Fibroblast of skin of abdomen (primary cell): ENCODE results near the gene VWC2L.

Experiments
- DNase-seq: peaks from one replicate; pipeline ENCODE4 v3.0.0-alpha.2; 2013

The VWC2L gene

DNA sequence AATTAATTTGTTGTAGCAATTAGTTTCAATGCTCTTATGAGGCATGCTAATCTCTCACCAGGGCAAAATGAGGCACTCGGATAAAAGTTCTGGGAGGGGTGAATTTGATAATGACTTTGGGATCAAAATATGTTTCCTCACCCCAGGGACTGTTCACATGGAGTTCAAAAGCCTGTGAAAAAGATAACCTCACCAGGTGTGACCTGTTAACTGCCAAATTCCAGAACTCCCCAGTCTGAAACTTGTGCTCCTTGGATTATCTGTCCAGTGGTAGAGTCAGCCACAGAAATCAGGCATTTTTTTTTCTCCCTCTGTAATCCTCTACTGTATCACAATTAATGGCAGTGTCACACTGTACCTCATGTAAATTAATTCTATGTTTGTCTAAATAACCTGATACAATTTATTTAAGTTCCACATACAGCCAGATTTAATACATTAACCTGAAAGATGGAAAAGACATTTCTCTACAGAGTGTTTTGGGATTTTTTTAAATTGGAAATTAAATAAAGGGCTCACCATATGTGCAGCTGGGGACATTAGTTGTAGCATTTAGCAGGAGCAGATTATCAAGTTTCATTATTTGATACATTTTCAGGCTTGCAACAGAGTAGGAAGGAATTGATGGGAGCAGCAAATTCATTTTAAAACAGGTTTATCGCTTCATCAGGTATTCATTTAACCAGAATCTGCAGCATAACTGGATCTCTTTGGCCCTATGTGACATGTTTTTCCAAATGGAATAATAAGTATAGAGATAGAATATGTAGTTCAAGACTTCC, 191.2 kb downstream of the VWC2L start:
- DNase-seq, result no peak

DNA sequence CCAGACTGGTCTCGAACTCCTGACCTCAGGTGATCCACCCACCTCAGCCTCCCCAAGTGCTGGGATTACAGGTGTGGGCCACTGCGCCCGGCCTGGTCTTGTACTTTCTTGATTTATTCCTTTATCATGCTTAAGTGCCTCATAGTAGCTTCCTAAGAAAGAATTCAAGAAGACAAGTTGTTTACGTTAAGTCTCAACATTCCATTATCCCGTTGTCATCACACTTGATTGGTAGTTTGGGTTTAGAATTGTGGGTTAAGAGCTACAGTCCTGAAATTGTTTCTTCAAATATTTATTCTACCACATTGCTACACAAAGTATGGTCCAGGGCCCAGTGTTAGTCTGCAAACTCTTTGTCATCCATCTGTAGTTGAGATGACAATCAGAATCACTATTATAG, 194.0 kb downstream of the VWC2L start:
- peak; percentile 71 for DNase-seq

DNA sequence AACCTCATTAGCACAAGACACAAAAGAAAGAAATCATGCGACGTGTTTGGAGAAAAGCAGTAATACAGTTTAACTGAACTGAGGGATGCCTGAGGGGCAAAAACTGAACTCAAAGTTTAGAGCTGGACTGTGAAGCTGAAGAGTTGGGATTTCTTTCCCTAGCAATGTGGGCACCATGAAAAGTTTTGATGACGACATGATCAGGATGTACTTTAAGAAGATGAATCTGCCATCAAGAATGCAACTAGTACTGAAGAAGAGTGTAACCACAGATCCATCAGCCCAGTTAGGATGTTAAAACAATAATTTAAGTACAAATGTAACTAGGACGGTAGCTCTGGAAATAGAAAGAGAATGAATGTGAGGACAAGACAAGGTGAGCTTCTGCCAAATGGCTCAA, 196.2 kb downstream of the VWC2L start:
- no peak for DNase-seq

GRCh38 chr2:214611015-214611414, 200.2 kb downstream of the VWC2L start:
- DNase-seq, result no peak

DNA sequence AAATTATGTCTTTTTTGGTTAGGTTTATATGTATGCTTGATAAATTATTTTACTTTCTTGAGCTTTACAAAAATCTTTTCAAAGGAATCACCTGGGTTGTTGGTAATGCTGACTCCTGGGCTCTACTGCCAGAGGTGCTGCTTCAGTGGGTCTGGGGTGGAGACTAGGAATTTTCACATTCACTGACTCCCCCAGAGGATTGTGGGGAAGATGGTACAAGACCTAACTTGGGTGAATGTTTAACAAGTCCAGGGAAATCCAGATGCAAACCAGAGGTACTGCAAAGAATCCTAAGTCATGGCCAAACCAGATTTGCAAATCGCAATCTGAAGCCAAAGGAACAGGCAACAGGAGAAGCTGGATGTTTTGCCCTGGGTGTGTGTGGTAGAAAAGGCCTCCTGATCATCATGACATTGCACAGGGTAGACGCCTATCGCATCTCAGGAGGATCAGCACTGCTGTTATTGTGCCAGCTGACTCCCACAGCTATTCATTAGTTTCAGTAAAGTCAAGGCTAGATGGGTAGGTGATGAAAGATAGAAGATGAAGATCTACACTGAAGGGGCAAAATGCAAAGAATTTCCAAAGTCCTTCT, 213.4 kb downstream of the VWC2L start:
- DNase-seq, result no peak

GRCh38 chr2:214628091-214628490, 217.2 kb downstream of the VWC2L start:
- no peak for DNase-seq
